HEK293 (cell line): ENCODE results near the gene KBTBD12.

Source experiments
- CTCF ChIA-PET: fragments of 350-600 bp; formaldehyde crosslinking; extraction: SDS; loops from one replicate; lab custom pipeline; 2021; ENCODE audit warnings: antibody characterized with exemption; lab: Yijun Ruan, JAX
- POLR2A ChIA-PET: fragments of 300-600 bp; formaldehyde crosslinking; extraction: SDS; loops from one replicate; lab custom pipeline; 2020; ENCODE audit warnings: antibody characterized with exemption, inconsistent platforms; lab: Yijun Ruan, JAX
- H3K27ac ChIP-seq: fragments of 200-500 bp; sonication (Bioruptor generic); 2 replicates; pipeline ENCODE4 v1.5.1; 2014; ENCODE audit warnings: low read depth, low read length, control low read depth, inconsistent platforms; ENCODE audit errors: extremely low read depth
- H3K36me3 ChIP-seq, 2 experiments: fragments of 200-500 bp in 1 of 2; sonication (Bioruptor generic) in 1 of 2; 1 replicate in 1 of 2; 2 replicates in 1 of 2; pipeline ENCODE4 v1.5.1; 2014 to 2017; ENCODE audit warnings: inconsistent platforms in 2 of 2, low read length in 2 of 2; ENCODE audit not compliant: control insufficient read depth in 2 of 2, insufficient read depth in 1 of 2
- H3K4me1 ChIP-seq: fragments of 200-500 bp; sonication (Bioruptor generic); 2 replicates; pipeline ENCODE4 v1.5.1; 2014; ENCODE audit warnings: mild to moderate bottlenecking, low read length, inconsistent platforms; ENCODE audit not compliant: control insufficient read depth, insufficient read depth
- H3K4me3 ChIP-seq: 2 replicates; pipeline ENCODE4 v1.5.1; 2011; ENCODE audit warnings: low read depth, mild to moderate bottlenecking, control low read depth, low read length, moderate library complexity
- H3K9me3 ChIP-seq: fragments of 200-500 bp; sonication (Bioruptor generic); 2 replicates; pipeline ENCODE4 v1.5.1; 2014; ENCODE audit warnings: low read depth, low read length, inconsistent platforms; ENCODE audit not compliant: control insufficient read depth, insufficient read depth
- EGR2 ChIP-seq: fragments of 450-650 bp; formaldehyde crosslinking; IDR thresholded peaks from 2 replicates; pipeline ENCODE4 v1.5.1; 2016; ENCODE audit warnings: low read depth, missing biosample characterization, missing genetic modification characterization
- MEIS1 ChIP-seq: sonication (generic); formaldehyde crosslinking; IDR thresholded peaks from 2 replicates; pipeline ENCODE4 v1.8.1; 2022; ENCODE audit warnings: missing genetic modification reagents, mild to moderate bottlenecking, borderline replicate concordance
- MYNN ChIP-seq: fragments of 450-650 bp; formaldehyde crosslinking; IDR thresholded peaks from 2 replicates; pipeline ENCODE4 v1.5.1; 2016; ENCODE audit warnings: missing biosample characterization, missing genetic modification characterization, borderline replicate concordance
- OSR2 ChIP-seq: fragments of 450-650 bp; formaldehyde crosslinking; IDR thresholded peaks from 2 replicates; pipeline ENCODE4 v1.5.1; 2016; ENCODE audit warnings: missing biosample characterization, missing genetic modification characterization
- SCRT1 ChIP-seq: fragments of 450-650 bp; formaldehyde crosslinking; IDR thresholded peaks from 2 replicates; pipeline ENCODE4 v1.5.1; 2016; ENCODE audit warnings: missing biosample characterization, missing genetic modification characterization, borderline replicate concordance
- YY2 ChIP-seq: fragments of 450-650 bp; formaldehyde crosslinking; IDR thresholded peaks from 2 replicates; pipeline ENCODE4 v1.5.1; 2016; ENCODE audit warnings: missing biosample characterization, missing genetic modification characterization
- ZNF112 ChIP-seq: fragments of 450-650 bp; formaldehyde crosslinking; IDR thresholded peaks from 2 replicates; pipeline ENCODE4 v1.5.0; 2017; ENCODE audit warnings: missing biosample characterization, missing genetic modification characterization
- ZNF138 ChIP-seq: fragments of 450-650 bp; formaldehyde crosslinking; IDR thresholded peaks from 2 replicates; pipeline ENCODE4 v1.5.1; 2016; ENCODE audit warnings: missing biosample characterization, missing genetic modification characterization, borderline replicate concordance
- ZNF239 ChIP-seq: fragments of 450-650 bp; formaldehyde crosslinking; IDR thresholded peaks from 2 replicates; pipeline ENCODE4 v1.5.1; 2016; ENCODE audit warnings: missing biosample characterization, missing genetic modification characterization
- ZNF341 ChIP-seq: fragments of 450-650 bp; formaldehyde crosslinking; IDR thresholded peaks from 2 replicates; pipeline ENCODE4; 2016; ENCODE audit warnings: low read depth, missing biosample characterization, missing genetic modification characterization
- ZNF423 ChIP-seq: fragments of 450-650 bp; formaldehyde crosslinking; IDR thresholded peaks from 2 replicates; pipeline ENCODE4 v1.5.1; 2016; ENCODE audit warnings: missing biosample characterization, missing genetic modification characterization
- ZNF701 ChIP-seq: fragments of 450-650 bp; formaldehyde crosslinking; IDR thresholded peaks from 2 replicates; pipeline ENCODE4 v1.5.1; 2016; ENCODE audit warnings: missing biosample characterization, missing genetic modification characterization
- ZNF777 ChIP-seq: fragments of 450-650 bp; formaldehyde crosslinking; IDR thresholded peaks from 2 replicates; pipeline ENCODE4 v1.5.1; 2017; ENCODE audit warnings: missing biosample characterization, missing genetic modification characterization, borderline replicate concordance
- ZSCAN30 ChIP-seq: fragments of 450-650 bp; IDR thresholded peaks from 2 replicates; pipeline ENCODE4 v1.5.1; 2018; ENCODE audit warnings: missing biosample characterization, mild to moderate bottlenecking, missing genetic modification characterization, moderate library complexity
- TF ChIP-seq, protein P1 (sequence below): fragments of 450-650 bp; formaldehyde crosslinking; IDR thresholded peaks from 2 replicates; pipeline ENCODE4 v1.5.1; 2017; ENCODE audit warnings: missing biosample characterization, missing genetic modification characterization
- TF ChIP-seq, protein P2 (sequence below): fragments of 450-650 bp; formaldehyde crosslinking; IDR thresholded peaks from 2 replicates; pipeline ENCODE4 v1.5.1; 2016; ENCODE audit warnings: missing biosample characterization, missing genetic modification characterization
- TF ChIP-seq, protein P3 (sequence below): fragments of 450-650 bp; formaldehyde crosslinking; IDR thresholded peaks from 2 replicates; pipeline ENCODE4 v1.5.1; 2016; ENCODE audit warnings: missing biosample characterization, missing genetic modification characterization
- TF ChIP-seq, protein P4 (sequence below): fragments of 450-650 bp; formaldehyde crosslinking; IDR thresholded peaks from 2 replicates; pipeline ENCODE4 v1.5.1; 2016; ENCODE audit warnings: missing biosample characterization, missing genetic modification characterization, low read depth
- TF ChIP-seq, protein P5 (sequence below): fragments of 450-650 bp; formaldehyde crosslinking; IDR thresholded peaks from 2 replicates; pipeline ENCODE4 v1.5.1; 2016; ENCODE audit warnings: missing biosample characterization, missing genetic modification characterization
- TF ChIP-seq, protein P6 (sequence below): fragments of 450-650 bp; formaldehyde crosslinking; IDR thresholded peaks from 2 replicates; pipeline ENCODE4 v1.5.1; 2016; ENCODE audit warnings: missing biosample characterization, missing genetic modification characterization
- TF ChIP-seq, protein P7 (sequence below): fragments of 450-650 bp; formaldehyde crosslinking; IDR thresholded peaks from 2 replicates; pipeline ENCODE4 v1.5.1; 2017; ENCODE audit warnings: missing biosample characterization, missing genetic modification characterization

Gene KBTBD12

DNA sequence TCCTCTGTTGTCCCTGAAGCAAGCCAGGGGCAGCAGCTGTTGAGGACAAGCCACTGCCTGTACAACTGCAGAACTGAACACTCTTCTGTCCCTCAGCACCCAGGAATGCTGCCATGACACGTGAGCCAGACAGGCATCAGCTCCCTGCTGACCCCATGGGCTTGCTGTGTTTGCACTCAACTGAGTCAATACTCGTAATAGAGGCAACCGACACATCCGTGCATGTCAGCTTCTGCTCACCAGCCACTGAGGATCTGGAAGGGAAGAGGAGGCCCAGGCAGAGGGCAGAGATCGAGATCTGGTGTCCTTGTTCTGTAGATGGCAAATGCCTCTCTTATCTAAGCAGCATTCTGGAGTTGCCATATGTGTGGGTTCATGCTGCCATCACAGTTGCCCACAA, 82.9 kb downstream of the KBTBD12 start:
- Histone ChIP-seq H3K4me1 (no peaks in the 10 kb centered on the region), H3K4me3 (no peak overlapping the region), H3K9me3 (no peaks in the 10 kb centered on the region), H3K27ac (no peak overlapping the region), H3K36me3 (no peaks in the 10 kb centered on the region)
- TF ChIP-seq, protein P1, sequence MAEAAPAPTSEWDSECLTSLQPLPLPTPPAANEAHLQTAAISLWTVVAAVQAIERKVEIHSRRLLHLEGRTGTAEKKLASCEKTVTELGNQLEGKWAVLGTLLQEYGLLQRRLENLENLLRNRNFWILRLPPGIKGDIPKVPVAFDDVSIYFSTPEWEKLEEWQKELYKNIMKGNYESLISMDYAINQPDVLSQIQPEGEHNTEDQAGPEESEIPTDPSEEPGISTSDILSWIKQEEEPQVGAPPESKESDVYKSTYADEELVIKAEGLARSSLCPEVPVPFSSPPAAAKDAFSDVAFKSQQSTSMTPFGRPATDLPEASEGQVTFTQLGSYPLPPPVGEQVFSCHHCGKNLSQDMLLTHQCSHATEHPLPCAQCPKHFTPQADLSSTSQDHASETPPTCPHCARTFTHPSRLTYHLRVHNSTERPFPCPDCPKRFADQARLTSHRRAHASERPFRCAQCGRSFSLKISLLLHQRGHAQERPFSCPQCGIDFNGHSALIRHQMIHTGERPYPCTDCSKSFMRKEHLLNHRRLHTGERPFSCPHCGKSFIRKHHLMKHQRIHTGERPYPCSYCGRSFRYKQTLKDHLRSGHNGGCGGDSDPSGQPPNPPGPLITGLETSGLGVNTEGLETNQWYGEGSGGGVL (tag by site-specific recombination) = no peak
- TF ChIP-seq ZNF341 (tag by site-specific recombination) = no peak
- no peak for TF ChIP-seq MEIS1 (CRISPR knock-in tag)
- no peak for TF ChIP-seq ZNF239 (tag by site-specific recombination)
- TF ChIP-seq ZNF423 = no peak
- TF ChIP-seq, protein P2, sequence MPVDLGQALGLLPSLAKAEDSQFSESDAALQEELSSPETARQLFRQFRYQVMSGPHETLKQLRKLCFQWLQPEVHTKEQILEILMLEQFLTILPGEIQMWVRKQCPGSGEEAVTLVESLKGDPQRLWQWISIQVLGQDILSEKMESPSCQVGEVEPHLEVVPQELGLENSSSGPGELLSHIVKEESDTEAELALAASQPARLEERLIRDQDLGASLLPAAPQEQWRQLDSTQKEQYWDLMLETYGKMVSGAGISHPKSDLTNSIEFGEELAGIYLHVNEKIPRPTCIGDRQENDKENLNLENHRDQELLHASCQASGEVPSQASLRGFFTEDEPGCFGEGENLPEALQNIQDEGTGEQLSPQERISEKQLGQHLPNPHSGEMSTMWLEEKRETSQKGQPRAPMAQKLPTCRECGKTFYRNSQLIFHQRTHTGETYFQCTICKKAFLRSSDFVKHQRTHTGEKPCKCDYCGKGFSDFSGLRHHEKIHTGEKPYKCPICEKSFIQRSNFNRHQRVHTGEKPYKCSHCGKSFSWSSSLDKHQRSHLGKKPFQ (tag by site-specific recombination) = no peak
- no peak for TF ChIP-seq OSR2
- TF ChIP-seq, protein P3, sequence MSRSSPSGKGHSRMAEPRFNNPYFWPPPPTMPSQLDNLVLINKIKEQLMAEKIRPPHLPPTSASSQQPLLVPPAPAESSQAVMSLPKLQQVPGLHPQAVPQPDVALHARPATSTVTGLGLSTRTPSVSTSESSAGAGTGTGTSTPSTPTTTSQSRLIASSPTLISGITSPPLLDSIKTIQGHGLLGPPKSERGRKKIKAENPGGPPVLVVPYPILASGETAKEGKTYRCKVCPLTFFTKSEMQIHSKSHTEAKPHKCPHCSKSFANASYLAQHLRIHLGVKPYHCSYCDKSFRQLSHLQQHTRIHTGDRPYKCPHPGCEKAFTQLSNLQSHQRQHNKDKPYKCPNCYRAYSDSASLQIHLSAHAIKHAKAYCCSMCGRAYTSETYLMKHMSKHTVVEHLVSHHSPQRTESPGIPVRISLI (tag by site-specific recombination) = no peak
- ChIA-PET CTCF (interaction anchor here (0.7 kb wide), 1 partner anchor 27 kb away, joined by 3 read pairs; no protein-coding TSS in a partner anchor), POLR2A (no interaction called here)

DNA sequence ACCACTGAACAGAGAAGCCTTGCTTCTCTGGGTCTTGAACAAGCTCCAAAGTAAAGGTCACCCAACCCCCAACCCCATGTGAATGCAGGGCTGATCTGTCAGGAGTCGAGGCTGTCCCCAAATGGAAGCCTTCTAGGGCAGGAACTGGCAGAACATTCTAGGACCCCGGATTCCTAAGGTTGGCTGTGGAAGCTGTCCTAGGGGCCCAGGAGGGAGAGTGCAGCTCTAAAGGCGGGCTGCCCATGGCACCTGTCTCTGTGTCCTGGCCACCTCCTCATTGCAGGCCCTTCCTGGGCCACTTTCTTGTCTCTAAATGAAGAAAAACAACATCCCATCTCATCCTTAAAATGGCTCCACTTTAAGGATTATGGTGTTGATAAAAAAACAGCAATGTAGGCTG, 83.6 kb downstream of the KBTBD12 start:
- no peak overlapping the region for H3K4me3 ChIP-seq
- POLR2A ChIA-PET = no interaction called here
- H3K27ac ChIP-seq = no peak overlapping the region
- no peak for TF ChIP-seq ZNF701 (tag by site-specific recombination)
- no peak for TF ChIP-seq ZNF112 (tag by site-specific recombination)
- no peak for TF ChIP-seq MYNN (tag by site-specific recombination)
- TF ChIP-seq ZSCAN30 = no peak
- H3K36me3 ChIP-seq = no peaks in the 10 kb centered on the region
- H3K4me1 ChIP-seq = no peaks in the 10 kb centered on the region
- no peaks in the 10 kb centered on the region for H3K9me3 ChIP-seq
- CTCF ChIA-PET = interaction anchor here (0.7 kb wide), 1 partner anchor 26 kb away, joined by 3 read pairs; no protein-coding TSS in a partner anchor

DNA sequence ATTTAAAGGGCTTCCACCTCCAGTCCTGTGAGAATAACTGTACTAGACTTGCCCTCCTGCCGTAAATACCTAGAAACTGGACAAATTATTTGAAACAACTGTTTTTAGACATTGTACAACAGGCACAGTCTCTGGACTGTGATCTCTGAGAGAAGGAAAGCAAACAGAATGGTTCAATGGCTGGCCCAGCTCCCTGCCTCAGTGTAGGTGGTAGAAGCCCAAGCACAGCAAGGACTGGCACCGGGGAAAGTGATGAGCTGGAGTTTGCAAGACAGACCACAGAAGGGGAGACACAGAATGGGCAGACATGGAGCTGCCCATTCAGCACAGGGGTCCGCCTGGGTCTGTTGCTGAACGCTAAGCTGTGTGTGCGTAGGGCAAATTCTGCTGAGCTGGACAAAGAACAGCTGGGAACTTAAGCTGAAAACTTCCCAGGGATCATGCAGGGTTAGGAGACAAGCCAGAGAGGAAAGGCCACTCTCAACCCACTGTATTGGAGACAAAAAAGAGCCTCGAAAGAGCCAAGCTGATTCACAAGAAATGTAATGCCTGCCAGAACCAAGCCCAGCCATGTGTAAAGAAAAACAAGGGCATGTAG, 84.6 kb downstream of the KBTBD12 start:
- CTCF ChIA-PET = no interaction called here
- TF ChIP-seq ZNF138 (no peak), ZNF777 (tag by site-specific recombination) (no peak), SCRT1 (no peak), EGR2 (tag by site-specific recombination) (no peak), YY2 (tag by site-specific recombination) (no peak)
- TF ChIP-seq, protein P4, sequence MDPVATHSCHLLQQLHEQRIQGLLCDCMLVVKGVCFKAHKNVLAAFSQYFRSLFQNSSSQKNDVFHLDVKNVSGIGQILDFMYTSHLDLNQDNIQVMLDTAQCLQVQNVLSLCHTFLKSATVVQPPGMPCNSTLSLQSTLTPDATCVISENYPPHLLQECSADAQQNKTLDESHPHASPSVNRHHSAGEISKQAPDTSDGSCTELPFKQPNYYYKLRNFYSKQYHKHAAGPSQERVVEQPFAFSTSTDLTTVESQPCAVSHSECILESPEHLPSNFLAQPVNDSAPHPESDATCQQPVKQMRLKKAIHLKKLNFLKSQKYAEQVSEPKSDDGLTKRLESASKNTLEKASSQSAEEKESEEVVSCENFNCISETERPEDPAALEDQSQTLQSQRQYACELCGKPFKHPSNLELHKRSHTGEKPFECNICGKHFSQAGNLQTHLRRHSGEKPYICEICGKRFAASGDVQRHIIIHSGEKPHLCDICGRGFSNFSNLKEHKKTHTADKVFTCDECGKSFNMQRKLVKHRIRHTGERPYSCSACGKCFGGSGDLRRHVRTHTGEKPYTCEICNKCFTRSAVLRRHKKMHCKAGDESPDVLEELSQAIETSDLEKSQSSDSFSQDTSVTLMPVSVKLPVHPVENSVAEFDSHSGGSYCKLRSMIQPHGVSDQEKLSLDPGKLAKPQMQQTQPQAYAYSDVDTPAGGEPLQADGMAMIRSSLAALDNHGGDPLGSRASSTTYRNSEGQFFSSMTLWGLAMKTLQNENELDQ (tag by site-specific recombination) = no peak
- TF ChIP-seq, protein P5, sequence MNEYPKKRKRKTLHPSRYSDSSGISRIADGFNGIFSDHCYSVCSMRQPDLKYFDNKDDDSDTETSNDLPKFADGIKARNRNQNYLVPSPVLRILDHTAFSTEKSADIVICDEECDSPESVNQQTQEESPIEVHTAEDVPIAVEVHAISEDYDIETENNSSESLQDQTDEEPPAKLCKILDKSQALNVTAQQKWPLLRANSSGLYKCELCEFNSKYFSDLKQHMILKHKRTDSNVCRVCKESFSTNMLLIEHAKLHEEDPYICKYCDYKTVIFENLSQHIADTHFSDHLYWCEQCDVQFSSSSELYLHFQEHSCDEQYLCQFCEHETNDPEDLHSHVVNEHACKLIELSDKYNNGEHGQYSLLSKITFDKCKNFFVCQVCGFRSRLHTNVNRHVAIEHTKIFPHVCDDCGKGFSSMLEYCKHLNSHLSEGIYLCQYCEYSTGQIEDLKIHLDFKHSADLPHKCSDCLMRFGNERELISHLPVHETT (tag by site-specific recombination) = no peak
- TF ChIP-seq, protein P6, sequence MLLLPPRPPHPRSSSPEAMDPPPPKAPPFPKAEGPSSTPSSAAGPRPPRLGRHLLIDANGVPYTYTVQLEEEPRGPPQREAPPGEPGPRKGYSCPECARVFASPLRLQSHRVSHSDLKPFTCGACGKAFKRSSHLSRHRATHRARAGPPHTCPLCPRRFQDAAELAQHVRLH (tag by site-specific recombination) = no peak
- TF ChIP-seq, protein P7, sequence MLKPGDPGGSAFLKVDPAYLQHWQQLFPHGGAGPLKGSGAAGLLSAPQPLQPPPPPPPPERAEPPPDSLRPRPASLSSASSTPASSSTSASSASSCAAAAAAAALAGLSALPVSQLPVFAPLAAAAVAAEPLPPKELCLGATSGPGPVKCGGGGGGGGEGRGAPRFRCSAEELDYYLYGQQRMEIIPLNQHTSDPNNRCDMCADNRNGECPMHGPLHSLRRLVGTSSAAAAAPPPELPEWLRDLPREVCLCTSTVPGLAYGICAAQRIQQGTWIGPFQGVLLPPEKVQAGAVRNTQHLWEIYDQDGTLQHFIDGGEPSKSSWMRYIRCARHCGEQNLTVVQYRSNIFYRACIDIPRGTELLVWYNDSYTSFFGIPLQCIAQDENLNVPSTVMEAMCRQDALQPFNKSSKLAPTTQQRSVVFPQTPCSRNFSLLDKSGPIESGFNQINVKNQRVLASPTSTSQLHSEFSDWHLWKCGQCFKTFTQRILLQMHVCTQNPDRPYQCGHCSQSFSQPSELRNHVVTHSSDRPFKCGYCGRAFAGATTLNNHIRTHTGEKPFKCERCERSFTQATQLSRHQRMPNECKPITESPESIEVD = no peak

More for the DNA sequence above, 84.6 kb downstream of the KBTBD12 start:
- H3K36me3 ChIP-seq = no peaks in the 10 kb centered on the region
- POLR2A ChIA-PET = no interaction called here
- H3K27ac ChIP-seq = no peak overlapping the region
- H3K4me3 ChIP-seq = no peak overlapping the region
- no peaks in the 10 kb centered on the region for H3K4me1 ChIP-seq
- H3K9me3 ChIP-seq = no peaks in the 10 kb centered on the region
